ENCODE data around the gene RETREG1.
"Not testable (repeated sequence)": the region's sequence is repeated elsewhere in the genome, so short reads cannot be mapped to it uniquely, and the experiment has no call there.

Gene RETREG1

DNA sequence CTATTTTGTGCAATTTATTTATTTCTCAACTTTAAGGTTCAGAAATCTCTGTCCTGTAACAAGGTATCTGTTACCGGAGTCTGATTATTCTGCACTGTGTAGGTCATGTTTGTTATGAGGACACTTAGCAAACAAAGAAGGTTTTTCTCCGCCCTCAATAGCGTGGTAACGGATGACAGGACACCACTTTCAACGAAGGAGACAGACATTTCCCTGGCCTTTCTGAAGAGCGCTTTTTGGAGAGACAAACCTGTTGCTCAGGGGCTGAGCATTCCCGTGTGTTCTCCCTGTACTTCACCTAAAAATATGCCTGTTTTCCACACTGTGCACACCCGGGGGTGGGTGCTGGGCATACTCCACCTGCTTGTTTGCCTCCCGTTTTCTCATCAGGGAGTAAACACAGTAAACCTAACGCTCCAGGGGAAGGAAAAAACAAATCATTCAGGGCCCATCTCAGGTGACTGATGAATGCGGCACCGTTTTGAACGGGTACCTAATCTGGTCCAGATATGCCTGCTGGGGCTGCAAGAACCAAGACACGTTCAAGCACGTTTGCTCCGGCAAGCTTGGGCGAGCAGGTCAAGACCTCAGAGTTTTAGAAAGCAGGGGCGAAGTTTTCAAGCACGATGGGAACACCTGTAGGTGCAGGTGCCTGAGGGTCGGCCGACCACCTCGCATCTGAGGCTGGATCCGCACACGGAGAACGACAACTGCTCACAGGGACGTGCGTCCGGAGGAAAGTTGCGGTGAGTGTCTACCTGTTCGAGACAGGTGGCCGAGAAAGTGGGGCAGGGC lies 859 bp downstream of the RETREG1 start:
- peak; percentile 37 for DNase-seq

DNA sequence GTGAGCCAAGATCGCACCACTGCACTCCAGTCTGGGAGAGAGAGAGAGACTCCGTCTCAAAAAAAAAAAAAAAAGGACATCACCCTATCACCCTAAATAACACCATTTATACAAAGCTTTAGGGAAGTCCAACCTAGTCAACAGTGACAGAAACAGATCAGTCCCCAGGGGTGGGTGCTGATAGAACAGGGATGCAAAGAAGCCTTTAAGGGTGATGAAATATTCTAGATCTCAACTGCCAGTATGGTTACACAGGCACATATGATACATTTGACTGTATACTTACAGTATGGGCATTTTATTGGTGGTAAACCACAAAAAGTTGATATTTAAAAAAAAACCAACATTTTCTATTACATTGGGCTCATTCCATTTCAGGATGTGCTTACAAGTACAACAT lies 4.8 kb downstream of the RETREG1 start:
- no peak for DNase-seq

DNA sequence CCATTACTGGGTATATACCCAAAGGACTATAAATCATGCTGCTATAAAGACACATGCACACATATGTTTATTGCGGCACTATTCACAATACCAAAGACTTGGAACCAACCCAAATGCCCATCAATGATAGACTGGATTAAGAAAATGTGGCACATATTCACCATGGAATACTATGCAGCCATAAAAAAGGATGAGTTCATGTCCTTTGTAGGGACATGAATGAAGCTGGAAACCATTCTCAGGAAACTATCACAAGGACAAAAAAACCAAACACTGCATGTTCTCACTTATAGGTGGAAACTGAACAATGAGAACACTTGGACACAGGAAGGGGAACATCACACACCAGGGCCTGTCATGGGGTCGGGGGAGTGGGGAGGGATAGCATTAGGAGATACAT lies 5.9 kb downstream of the RETREG1 start:
- not testable (repeated sequence) for DNase-seq

DNA sequence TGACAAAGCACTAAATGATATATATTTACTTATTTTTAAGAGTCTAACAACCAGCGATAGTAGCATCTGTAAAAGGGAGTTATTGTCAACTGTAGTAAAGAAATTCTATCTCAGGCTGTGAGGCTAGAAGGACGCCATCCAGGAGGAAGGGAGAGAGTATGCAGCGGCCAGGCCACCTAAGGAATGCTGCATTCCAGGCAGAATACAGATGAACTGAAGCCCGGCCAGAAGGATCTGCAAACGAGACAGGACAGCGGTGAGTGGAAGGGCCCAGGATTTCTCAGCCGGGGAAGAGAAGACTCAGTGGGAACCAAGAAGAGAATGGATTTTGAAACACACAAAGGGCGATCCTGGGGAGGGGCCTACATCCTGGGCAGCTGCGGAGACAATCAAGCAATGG lies 7.4 kb downstream of the RETREG1 start:
- no peak for DNase-seq

DNA sequence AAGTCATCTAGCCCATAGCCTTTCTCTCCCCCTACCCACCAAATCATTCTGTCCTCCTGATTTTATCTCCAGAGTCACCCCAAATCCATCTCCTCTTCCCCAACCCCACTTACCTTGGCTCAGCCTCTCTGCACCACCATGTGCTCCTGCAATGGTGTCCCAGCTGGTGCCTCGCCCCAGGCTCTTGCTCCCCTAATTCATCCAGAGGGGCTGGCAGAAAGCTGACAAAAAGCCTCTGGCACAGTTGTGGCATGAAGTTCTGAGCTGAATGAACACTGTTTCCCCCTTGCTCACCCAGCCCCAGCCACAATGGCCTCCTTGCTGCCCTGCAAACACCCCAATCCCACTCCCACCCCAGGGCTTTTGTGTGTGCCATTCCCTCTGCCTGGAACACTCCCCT lies 10.2 kb downstream of the RETREG1 start:
- DNase-seq = no peak

DNA sequence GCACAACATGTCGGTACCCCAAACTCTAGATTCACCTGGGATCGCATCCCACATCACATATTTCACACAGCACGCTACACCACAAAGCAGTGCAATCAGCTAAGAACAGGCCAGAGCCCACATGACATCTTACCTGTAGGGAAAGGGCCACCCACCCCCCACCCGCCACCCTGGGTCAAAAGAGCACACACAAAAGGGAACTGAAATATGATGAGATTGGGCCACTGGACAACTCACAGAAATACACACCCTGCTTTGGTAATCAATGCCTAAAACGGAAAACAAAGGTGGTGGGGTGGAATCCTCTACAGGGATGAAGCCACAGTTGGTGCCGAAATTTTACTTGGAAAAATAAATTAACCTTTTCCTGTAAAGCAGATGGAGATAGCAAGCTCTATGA lies 13.1 kb downstream of the RETREG1 start:
- no peak for DNase-seq

DNA sequence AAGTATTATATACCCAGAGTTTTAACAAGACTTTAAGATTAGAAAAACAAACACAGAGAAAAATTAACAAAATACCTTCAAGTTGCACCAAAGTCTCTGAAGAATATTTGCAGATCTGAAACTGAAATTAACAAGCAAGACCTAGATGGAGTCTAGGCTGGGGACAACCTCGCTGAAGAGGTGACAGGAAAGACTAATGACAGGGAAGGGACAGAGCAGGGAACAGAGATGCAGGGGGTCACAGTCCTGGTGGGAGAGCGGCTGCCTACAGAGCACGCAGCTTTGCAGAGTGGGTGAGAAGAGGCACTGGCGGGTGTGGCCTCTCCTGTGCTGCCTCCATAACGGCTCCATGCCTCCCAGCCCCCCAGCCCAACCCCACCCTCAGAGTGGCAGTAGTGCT lies 13.5 kb downstream of the RETREG1 start:
- no peak for DNase-seq

DNA sequence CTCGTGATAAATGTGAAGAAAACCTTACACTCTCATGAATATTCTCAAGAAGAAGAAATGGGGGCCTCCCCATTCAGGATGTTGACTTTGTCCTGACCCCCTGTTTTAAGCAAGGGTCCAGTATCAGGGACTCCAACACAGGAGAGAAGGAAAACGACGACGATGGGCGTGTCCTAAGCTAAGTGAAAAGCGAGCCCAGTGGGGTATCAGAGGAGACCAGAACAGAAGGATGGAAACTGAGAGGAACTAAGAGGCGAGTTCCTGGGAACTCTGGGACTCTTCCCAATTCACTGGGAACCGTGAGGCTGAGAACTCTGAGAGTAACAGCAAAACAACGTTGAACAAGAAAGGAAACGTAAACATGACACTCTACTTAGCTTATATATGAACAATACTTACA lies 14.6 kb downstream of the RETREG1 start:
- DNase-seq = no peak

DNA sequence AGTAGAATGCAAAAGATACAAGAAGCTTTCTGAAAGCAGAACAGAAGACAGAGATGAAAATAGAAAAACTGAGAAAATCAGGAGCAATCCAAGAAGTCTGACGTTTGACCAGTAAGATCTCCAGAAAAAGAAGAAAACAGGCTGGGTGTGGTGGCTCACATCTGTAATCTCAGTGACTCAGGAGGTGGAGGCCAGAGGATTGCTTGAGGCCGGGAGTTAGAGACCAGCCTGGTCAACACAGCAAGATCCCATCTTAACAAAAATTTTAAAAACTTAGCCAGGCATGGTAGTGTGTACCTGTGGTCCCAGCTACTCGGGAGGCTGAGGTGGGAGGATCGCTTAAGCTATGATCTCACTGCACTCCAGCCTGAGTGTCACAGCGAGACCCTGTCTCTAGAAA lies 15.9 kb downstream of the RETREG1 start:
- no peak for DNase-seq

DNA sequence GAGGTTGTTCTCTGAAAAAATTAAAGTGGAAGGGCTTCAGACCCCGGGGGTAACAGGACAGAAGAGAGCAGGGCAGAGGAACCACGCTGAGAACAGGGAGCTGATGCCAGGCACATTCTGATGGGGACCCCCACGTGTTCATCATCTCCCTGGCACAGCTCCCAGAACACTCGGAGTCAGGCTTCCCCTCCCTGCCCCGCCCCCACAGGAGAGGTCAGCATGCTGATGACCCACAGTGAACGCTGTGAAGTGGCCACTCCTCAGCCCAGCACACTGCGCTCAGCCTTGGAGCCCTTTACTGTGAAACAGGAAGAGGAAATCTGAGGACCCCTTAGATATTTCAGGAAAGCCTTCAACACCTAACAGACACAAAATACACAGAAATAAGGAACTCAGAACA lies 16.4 kb downstream of the RETREG1 start:
- no peak for DNase-seq

DNA sequence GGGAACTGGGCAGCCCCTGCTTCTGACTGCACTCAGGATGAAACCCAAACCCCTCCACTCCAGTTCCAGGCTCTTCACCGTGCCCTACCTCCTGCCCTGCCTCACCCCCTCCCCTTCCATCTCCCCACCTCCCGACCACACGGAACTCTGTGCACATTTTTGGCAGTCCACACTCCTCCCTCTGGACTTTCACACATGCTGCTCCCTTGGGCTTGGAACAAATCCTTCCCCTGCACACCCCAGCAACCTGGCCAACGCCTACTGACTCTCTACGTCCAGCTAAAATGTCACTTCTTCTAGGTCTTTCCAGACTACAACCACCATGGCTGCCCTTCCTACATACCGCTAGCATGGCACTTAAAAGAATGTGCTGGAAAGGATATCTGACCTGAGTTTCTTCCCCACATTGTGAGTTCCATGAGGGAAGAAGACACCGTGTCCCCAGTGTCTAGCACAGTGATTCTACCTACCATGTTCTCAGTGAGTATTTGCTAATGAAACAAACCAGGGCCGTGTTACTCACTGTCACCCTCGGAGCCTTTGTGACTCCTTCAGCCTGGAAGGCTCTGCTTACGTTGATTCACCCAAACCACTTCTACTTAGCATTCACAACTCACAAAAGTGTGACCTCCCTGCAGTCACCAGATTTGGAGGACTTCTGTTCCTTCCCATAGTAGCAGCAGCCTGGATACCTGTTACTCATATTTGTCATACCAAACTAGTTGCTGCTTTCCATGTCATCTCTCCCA lies 18.7 kb downstream of the RETREG1 start:
- DNase-seq = no peak

DNA sequence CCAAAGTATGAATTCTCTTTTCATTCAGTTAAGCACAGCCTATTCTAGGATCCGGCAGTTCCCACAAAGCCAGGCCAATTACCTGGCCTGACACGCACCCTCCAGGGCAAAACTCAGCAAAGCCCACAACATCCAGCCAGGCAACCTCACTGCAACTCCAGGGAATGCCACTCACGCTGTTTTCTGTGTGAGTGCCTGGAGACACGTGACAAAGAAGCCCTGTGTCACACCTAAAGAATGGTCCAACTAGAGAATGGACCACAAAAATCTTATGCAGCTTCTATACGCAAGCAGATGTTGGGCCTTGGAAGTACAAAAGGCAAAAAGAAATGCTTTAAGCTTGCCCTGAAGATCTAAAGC lies 20.2 kb downstream of the RETREG1 start:
- no peak for DNase-seq

DNA sequence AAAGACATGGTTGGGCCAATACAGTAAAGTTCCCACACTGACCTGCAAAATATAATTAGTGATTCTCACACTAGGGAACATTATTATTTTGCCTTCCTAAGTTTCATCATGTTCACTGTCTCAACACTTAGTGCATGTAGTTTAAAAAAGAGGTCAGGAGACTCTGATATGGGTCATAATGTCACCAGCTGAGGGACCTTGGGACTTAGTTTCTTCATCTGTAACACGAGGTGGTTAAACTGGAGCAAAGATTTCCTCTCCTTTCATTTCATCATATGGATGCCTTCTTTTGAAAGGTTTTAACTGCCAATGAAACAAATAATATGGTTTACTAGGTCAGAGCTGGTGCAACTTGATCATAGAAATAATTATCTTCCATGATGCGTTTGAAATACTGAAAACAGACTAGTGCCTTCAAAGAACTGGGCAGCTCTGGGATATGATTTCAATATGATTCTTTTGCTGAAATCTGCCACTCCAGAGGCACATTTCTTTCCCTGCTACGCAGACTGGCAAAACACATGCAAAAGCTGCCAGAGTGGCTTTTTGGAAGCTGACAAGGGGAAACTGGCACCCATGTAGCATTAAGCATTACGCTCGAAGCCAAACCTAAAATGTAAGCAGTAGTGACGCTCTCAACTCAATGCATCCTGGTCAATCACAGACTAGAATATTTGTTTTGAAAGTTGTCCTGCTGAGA lies 20.8 kb downstream of the RETREG1 start:
- no peak for DNase-seq

DNA sequence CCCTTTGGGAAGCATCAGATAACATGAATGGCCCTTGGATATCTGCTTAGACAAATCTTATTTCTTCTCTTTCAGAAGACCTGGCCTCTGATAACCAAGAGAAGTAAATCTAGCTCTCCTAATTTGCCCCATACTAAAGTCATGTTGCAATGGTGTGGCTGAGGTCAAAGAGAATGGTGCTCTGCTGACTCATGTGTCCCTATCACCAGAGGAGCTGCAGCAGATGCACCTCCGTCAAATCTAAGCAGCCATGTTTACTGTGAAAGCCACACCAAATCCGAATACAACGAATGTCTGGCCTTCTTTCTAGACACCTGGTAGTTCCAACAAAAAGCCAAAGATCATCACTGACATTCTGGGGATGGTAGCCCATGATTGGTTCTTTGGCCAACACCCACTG lies 23.2 kb downstream of the RETREG1 start:
- DNase-seq = no peak

DNA sequence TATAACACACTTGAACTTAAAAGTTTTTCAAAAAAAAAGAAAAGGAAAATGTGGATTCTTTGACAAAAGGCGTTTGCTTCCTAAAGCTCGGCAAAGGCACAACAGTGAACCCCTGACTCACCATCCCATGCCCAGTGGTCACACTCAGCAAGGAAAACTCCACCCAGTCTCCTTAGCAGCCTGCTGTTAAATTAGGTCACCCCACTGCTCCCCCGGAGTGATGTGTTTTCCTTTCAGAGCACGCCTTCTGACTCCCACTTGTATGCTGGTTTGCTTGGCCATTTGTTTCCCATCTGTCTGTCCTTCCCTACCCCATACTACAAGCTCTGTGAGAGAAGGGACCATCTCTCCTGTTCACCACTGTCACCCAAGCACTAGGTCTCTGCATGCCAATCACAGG lies 23.8 kb downstream of the RETREG1 start:
- DNase-seq = no peak

DNA sequence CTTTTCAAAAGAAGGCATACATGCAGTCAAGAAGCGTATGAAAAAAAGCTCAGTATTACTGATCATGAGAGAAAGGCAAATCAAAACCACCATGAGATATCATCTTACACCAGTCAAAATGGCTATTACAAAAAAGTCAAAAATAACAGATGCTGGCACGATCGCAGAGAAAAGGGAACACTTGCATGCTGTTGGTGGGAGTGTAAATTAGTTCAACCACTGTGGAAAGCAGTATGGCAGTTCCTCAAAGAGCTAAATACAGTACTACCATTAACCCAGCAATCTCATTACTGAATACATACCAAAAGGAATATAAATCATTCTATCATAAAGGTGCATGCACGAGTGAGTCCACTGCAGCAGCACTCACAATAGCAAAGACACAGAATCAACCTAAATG lies 24.5 kb downstream of the RETREG1 start:
- no peak for DNase-seq

DNA sequence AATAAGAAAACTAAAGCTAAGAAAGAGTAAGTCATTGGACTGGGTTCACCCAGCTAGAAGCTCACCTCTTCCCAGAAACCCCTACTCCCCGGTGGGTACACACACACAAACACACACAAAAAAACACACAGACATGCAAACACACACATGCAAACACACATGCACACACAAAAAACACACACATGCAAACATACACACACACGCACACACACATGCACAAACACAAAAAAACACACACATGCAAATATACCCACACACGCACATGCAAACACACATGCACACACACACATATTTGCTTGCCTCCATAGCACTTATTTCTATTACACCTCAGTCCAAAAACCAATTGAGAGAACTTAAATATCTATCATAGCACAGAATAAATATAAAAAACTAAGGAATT lies 26.1 kb downstream of the RETREG1 start:
- no peak for DNase-seq

DNA sequence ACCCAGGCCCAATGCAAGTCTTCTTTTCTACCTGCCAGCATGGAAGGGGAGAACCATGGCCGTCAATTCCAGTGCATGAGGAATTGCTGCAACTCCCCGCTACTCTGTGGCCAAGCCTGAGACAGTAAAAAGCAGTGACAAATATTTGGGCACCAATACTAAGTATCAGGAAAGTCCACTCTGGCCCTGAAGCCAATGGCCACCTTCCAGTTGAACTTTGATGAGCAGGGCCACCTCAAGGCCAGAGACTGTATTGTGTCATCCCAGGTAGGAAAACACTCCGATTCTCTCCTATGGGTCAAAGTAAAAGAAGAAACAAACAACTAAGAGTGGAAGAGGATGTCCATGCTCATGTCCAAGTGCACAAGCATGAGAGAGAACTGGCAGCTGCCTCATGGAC lies 27.1 kb downstream of the RETREG1 start:
- DNase-seq = no peak

DNA sequence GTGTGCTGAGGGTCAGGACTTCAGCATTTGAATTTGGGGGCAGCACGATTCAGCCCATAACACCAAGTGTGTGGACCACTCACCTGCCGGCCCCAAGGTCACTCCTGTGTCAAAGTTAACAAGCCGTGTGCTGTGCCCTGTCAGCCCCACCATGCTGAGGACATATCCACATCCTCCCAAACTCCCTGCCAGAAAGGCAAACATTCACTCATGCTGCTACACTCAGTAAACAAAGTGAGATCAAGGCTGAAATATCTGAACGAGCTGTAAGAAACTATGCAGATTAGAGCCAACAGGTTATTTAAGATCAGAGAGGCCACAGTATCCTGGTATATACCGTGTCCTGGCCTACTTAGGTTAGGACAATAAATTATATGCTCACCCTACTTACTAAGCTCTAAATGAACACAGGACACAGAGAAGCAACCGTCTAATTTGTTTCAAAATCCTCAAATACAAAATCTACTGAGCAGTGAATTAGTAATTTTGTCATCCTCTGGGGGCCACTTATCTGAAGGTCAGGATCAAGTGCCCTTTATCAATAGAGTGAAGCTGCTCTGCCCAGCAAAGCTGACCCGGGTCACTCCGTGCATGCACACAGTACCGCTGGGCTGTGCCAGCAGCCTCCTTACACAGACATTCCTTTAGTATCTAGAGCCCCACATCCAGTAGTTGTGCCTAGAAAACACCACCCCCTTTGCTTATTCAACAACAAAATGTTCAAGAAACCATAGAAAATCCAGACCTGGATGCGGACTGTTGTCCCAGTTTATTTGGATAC lies 28.2 kb downstream of the RETREG1 start:
- no peak for DNase-seq

DNA sequence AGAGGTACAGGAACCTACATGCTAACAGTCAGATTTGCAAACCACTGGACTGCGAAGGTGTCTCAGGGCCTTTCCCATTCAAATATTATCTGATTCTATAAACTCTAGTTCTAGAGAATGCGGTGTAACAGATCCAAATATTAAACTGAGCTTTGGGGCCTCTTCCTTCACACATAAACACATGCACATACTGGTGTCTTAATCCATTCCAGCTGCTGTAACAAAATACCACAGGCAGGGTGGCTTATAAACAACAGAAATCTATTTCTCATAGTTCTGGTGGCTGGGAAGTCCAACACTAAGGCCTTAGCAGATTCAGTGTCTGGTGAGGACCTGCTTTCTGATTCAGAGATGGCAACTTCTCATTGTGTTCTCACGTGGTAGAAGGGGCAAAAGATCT lies 30.2 kb downstream of the RETREG1 start:
- DNase-seq = no peak

DNA sequence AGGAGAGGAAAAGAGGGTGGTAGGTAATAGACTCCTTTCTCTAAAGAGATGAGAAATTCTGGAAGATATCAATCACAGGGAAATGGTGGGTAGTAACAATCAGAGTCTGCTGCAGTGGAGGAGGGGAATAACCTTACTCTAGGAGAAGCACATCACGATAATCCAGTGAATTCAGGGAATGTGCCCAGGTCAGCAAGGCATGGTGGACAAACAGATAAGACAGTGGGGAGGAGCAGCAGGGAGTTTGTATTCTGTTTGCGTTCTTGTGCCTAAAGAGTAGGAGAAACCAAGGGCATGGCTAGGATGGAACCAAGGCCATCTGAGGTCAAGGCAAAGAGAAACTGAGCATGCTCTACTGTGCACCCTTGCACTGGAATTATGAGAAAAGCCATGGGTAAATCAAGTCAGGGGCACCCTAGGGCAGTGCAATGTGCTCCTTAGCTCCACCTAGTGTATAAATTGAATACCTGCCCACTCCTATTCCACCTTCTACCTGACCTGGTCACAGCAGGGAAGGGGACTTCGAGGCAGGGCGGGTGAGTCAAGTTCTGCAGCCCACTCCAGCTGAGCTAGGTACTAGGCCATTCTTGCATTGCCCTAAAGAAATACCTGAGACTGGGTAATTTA lies 31.6 kb downstream of the RETREG1 start:
- DNase-seq = no peak

DNA sequence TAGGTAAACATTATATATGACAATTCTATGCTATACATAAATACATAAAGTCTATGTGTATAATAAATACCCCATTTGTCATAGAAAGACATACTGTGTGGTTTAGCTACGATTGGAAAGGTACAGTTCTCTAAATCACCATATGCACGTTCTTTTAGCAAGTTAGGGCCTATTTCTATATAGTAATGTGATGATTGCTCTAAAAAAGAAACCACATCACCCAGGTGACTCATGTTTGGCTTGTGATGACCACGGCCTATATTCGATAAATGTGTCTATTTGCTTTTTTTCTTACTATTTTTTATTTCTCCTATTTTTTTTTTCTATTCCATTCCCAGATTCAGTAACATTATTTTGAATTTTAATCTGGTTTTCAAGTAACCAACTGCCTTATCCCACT lies 34.7 kb downstream of the RETREG1 start:
- DNase-seq = no peak

DNA sequence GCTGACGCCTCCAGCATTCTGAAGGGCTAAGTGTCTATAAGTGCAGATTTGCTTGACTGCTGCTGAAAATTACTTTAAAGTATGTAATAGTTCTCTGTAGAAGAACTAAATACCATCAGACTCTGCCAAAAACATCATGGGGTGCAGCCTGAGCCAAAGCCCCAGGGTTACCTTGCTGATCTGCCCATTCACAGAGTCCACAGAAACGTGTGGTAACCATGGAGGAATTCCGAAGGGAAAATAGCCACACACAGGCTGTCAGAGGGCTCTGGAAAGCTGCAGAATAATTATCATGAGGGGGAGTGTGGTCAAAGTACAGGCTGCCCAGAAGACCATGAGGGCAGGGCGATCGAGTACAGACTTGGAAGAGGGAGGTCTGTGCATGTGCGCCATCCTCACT lies 36.4 kb downstream of the RETREG1 start:
- peak; percentile 28 for DNase-seq

All from retina (tissue), 1 donor.